GM21390 (cell line): ENCODE measurements around the gene SENP8.

ENCODE experiments used
- ATAC-seq: cut with Tn5 transposase; IDR thresholded peaks from one replicate; pipeline ENCODE4 v1.9.1; 2021; ENCODE audit not compliant: unreplicated experiment

Gene SENP8

GRCh38 chr15:72174551-72175165, 56.5 kb downstream of the SENP8 start:
- no peak for ATAC-seq

DNA sequence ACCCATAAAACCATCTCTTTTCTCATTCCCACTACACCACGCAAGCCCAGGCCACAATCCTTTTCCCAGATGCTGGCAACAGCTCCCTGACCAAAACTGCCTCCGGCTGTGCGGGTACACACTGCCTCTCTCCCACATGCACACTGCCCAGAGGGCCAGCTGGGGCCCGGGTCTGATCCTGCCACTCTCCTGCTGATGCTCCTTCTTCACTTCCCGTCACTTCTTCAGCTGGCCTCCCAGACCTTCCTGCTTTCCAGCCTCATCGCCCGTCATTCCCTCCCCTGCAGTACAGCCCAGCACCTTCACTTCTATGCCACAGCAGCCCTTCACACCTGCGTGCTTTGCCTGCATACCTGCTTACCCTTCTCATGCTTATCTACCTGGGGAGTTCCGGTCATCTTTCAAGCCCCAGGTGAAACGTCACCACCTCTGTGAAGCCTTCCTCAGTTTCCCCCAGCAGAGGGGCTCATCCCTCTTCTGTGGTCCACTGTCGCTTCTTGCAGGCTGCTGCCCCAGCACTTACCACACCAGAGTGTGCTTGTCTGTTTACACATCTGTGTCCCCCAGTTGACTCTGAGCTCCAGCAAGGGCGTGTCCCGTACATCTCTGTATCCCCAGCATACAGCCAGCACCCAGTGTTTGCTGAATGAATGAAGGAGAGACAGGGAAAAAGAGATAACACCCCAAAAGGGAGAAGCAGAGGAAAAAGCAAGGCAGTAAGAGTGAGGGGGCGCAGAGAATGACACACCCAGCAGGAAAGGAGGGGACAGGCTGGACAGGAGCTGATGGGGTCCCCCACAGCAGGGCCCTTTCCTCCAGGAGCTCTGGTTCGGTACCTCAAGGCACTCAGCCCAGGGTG, 57.2 kb downstream of the SENP8 start:
- ATAC-seq = no peak

GRCh38 chr15:72176159-72176558, 58.0 kb downstream of the SENP8 start:
- no peak for ATAC-seq

DNA sequence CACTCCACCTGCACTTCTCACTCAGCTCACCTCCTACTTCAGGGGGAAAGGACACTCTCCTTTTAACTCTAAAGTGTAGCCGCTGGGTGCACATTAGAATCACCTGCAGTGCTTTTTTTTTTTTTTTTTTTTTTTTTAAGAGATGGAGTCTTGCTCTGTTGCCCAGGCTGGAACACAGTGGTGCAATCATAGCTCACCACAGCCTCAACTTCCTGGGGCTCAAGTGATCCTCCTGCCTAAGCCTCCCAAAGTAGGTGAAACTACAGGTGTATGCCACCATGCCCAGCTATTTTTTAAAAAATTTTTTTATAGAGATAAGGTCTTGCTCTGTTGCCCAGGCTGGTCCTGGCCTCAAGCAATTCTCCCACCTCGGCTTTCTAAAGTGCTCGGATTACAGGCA, 58.5 kb downstream of the SENP8 start:
- no peak for ATAC-seq

DNA sequence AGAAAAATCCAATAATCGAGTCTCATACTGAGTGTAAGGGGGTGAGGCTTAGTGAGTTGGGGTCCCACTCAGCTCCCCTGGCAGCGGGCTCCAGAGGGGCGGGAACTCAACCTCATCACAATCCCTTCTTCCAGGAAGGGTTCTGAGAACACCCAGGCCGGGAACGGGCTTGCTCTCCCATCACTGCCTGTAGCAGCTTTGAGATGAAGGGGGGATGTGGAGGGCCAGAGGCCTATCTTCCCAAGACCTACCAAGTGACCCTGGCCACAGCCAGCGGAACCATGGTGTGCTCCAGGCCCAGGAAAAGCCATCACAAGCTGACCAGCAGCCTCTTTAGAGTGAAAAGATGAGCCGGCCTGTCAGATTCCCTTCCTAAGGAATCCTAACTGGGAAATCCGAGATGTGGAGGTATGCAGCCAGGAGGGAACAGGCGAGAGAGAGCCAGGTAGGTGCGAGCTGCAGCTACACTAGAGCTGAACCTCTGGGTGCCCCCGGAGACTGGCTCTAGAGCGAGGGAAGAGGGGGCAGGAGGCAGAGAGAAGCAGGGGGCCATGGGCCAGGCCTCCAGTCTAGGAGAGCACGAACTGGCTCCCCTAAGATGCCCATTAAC, 60.9 kb downstream of the SENP8 start:
- no peak for ATAC-seq

- no peak for ATAC-seq
Measured at GRCh38 chr15:72179950-72180581, 61.9 kb downstream of the SENP8 start.

- no peak for ATAC-seq
Measured at GRCh38 chr15:72180761-72181324, 62.6 kb downstream of the SENP8 start.

GRCh38 chr15:72182244-72182643, 64.0 kb downstream of the SENP8 start:
- no peak for ATAC-seq

- no peak for ATAC-seq
Measured at GRCh38 chr15:72182673-72183072, 64.5 kb downstream of the SENP8 start.

DNA sequence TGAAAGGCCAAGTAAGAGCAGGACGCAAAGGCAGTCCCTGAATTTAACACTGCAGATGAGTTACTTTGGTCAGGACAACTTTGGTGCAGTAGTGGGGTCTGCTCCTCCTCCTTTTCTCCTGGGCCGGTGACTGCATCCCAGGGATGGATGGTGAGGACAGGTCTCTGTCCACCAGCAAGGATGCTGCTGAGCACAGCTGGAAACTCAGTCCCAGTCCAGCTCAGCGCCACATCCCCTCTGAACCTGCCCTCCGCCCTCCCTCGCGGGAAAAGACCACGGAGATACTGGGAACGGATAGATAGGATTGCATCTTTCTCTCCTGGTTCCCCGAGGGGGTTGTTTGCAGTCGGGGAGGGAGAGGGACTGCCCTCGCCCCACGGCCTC, 65.6 kb downstream of the SENP8 start:
- ATAC-seq = no peak

- no peak for ATAC-seq
Measured at GRCh38 chr15:72184165-72184811, 66.1 kb downstream of the SENP8 start.

GRCh38 chr15:72189250-72189902, 71.2 kb downstream of the SENP8 start:
- ATAC-seq = no peak

DNA sequence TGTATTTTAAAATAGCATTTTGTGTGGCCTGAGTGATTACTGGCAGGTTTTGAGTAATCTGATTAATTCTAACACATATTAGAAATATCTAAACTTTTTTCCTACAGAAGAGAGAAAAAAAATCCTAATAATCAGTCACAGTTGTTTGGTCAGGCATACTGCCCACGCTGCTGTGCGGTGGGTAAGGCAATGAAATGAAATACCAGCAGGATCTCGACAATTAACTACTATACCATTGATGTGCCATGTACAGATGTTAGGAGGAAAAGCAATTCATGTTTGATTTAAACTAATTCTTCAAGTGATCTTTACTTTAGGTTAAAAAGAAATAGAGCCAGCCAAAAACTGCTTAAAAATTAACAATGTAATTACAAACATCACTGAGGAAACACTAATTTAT, 74.2 kb downstream of the SENP8 start:
- no peak for ATAC-seq
